A549 (cell line): ENCODE data around the gene PTGES3L. TPM values are rescaled to one million over a fixed set of nuclear protein-coding genes. Genes with fewer than 3 reads are reported as not detected.
A peak's percentile ranks its signal among the peaks of the same experiment; 100 is the strongest.

ENCODE experiments used
- CBX2 ChIP-seq: fragments of 200-600 bp; sonication (generic); IDR thresholded peaks from 2 replicates; pipeline ENCODE4 v1.6.1; 2016; ENCODE audit warnings: low read depth, mild to moderate bottlenecking, borderline replicate concordance
- CHD2 ChIP-seq: fragments of 150-350 bp; IDR thresholded peaks from 2 replicates; pipeline ENCODE4 v1.6.1; 2014; ENCODE audit warnings: low read length; ENCODE audit not compliant: partially characterized antibody
- CHD4 ChIP-seq: fragments of 200-600 bp; sonication (generic); IDR thresholded peaks from 2 replicates; pipeline ENCODE4 v1.6.1; 2016; ENCODE audit warnings: antibody characterized with exemption, mild to moderate bottlenecking, borderline replicate concordance
- CTCF ChIP-seq: fragments of >200 bp; sonication (Bioruptor Twin); formaldehyde crosslinking; IDR thresholded peaks from 3 replicates; pipeline ENCODE4 v1.5.1; 2016
- EHF ChIP-seq: fragments of 250-450 bp; sonication (Bioruptor Pico); IDR thresholded peaks from 2 replicates; pipeline ENCODE4 v1.5.0; 2020; ENCODE audit warnings: mild to moderate bottlenecking
- EHMT2 ChIP-seq: fragments of 200-600 bp; sonication (generic); IDR thresholded peaks from 2 replicates; pipeline ENCODE4 v1.6.1; 2016; ENCODE audit warnings: antibody characterized with exemption, low read depth, mild to moderate bottlenecking, moderate library complexity
- EP300 ChIP-seq, 2 experiments: fragments of >200 bp; sonication (Bioruptor Twin); formaldehyde crosslinking; IDR thresholded peaks; 2 replicates in 1 of 2; 3 replicates in 1 of 2; pipeline ENCODE4 v1.6.1; 2016 to 2017
- FOSB ChIP-seq: fragments of 250-450 bp; sonication (Bioruptor Pico); IDR thresholded peaks from 2 replicates; pipeline ENCODE4 v1.5.0; 2020; ENCODE audit warnings: mild to moderate bottlenecking, moderate library complexity
- FOSL2 ChIP-seq, 2 experiments: fragments of 450-650 bp in 1 of 2; fragments of >200 bp in 1 of 2; sonication (Bioruptor Twin) in 1 of 2; formaldehyde crosslinking; IDR thresholded peaks; 2 replicates each; pipeline versions ENCODE4 v1.5.0 to v1.6.1; 2016 to 2020; ENCODE audit warnings: mild to moderate bottlenecking in 1 of 2, moderate library complexity in 1 of 2
- FOXS1 ChIP-seq: fragments of 250-450 bp; sonication (Bioruptor Pico); IDR thresholded peaks from 2 replicates; pipeline ENCODE4 v1.5.0; 2020; ENCODE audit warnings: mild to moderate bottlenecking, moderate library complexity
- HDAC2 ChIP-seq: fragments of 200-600 bp; sonication (generic); IDR thresholded peaks from 2 replicates; pipeline ENCODE4 v1.6.1; 2016
- HOXA7 ChIP-seq: fragments of 250-450 bp; sonication (Bioruptor Pico); IDR thresholded peaks from 2 replicates; pipeline ENCODE4 v1.5.0; 2020; ENCODE audit warnings: mild to moderate bottlenecking, moderate library complexity
- HOXB13 ChIP-seq: fragments of 250-450 bp; sonication (Bioruptor Pico); IDR thresholded peaks from 2 replicates; pipeline ENCODE4 v1.5.0; 2020; ENCODE audit warnings: low read depth, mild to moderate bottlenecking, moderate library complexity
- HOXB5 ChIP-seq: fragments of 250-450 bp; sonication (Bioruptor Pico); IDR thresholded peaks from 2 replicates; pipeline ENCODE4 v1.5.0; 2020; ENCODE audit warnings: mild to moderate bottlenecking, moderate library complexity
- JUN ChIP-seq, 2 experiments: fragments of >200 bp; sonication (Bioruptor Twin); formaldehyde crosslinking; IDR thresholded peaks; 2 replicates in 1 of 2; 3 replicates in 1 of 2; pipeline ENCODE4 v1.6.1; 2016 to 2017
- JUNB ChIP-seq: fragments of >200 bp; sonication (Bioruptor Twin); formaldehyde crosslinking; IDR thresholded peaks from 2 replicates; pipeline ENCODE4 v1.6.1; 2016
- MAX ChIP-seq: IDR thresholded peaks from 2 replicates; pipeline ENCODE4 v1.6.1; 2012
- MAZ ChIP-seq: fragments of 150-350 bp; IDR thresholded peaks from 2 replicates; pipeline ENCODE4 v1.6.1; 2014; ENCODE audit warnings: antibody characterized with exemption, low read depth, low read length, borderline replicate concordance
- NFE2L2 ChIP-seq: fragments of 150-350 bp; conservative IDR thresholded peaks from 2 replicates; pipeline ENCODE4 v1.6.1; 2014; ENCODE audit warnings: low read length
- NR3C1 ChIP-seq: fragments of >200 bp; sonication (Bioruptor Twin); formaldehyde crosslinking; IDR thresholded peaks from 3 replicates; pipeline ENCODE4 v1.6.1; 2017
- POLR2A ChIP-seq: IDR thresholded peaks from 2 replicates; pipeline ENCODE4 v1.6.1; 2012; ENCODE audit warnings: mild to moderate bottlenecking, low read length
- POLR2AphosphoS2 ChIP-seq: conservative IDR thresholded peaks from 2 replicates; pipeline ENCODE4 v1.6.1; 2012; ENCODE audit warnings: low read length, improper control_type of control experiment, inconsistent platforms
- RARB ChIP-seq: fragments of 250-450 bp; sonication (Bioruptor Pico); IDR thresholded peaks from 2 replicates; pipeline ENCODE4 v1.8.0; 2021; ENCODE audit warnings: mild to moderate bottlenecking, moderate library complexity
- RCOR1 ChIP-seq: fragments of 150-350 bp; IDR thresholded peaks from 2 replicates; pipeline ENCODE4 v1.6.1; 2014; ENCODE audit warnings: antibody characterized with exemption, low read length, low read depth
- RFX5 ChIP-seq: fragments of 450-650 bp; IDR thresholded peaks from 2 replicates; pipeline ENCODE4 v1.7.1; 2014; ENCODE audit warnings: antibody characterized with exemption, mild to moderate bottlenecking, moderate library complexity
- RNF2 ChIP-seq: fragments of 200-600 bp; sonication (generic); IDR thresholded peaks from 2 replicates; pipeline ENCODE4 v1.6.1; 2016; ENCODE audit warnings: low read depth, mild to moderate bottlenecking, antibody characterized with exemption, moderate library complexity, borderline replicate concordance
- TFCP2L1 ChIP-seq: fragments of 250-450 bp; sonication (Bioruptor Pico); IDR thresholded peaks from 2 replicates; pipeline ENCODE4 v1.5.0; 2021; ENCODE audit warnings: mild to moderate bottlenecking
- TP53 ChIP-seq: fragments of 250-450 bp; sonication (Bioruptor Pico); IDR thresholded peaks from 2 replicates; pipeline ENCODE4 v1.5.0; 2021; ENCODE audit warnings: mild to moderate bottlenecking, moderate library complexity
- ZC3H11A ChIP-seq: fragments of 450-650 bp; IDR thresholded peaks from 2 replicates; pipeline ENCODE4 v1.6.1; 2014; ENCODE audit warnings: antibody characterized with exemption, mild to moderate bottlenecking
- ZSCAN20 ChIP-seq: fragments of 250-450 bp; sonication (Bioruptor Pico); IDR thresholded peaks from 2 replicates; pipeline ENCODE4 v1.8.0; 2022; ENCODE audit warnings: mild to moderate bottlenecking, moderate library complexity
- polyA plus RNA-seq, 4 experiments: library from polyadenylated mRNA; depleted of rRNA in 3 of 4; stranded (reverse); fragments of >200 nt; fragmentation: RNase III in 1 of 4; extraction: RNeasy Plus Mini Kit Qiagen cat#74134 plus additional on column Dnase treatment in 1 of 4; gene quantifications; 2 replicates in 3 of 4; 3 replicates in 1 of 4; pipeline ENCODE4 v1.2.3, GENCODE V29; 2011 to 2017
- TF ChIP-seq, protein P1 (sequence below): fragments of 200-600 bp; sonication (generic); IDR thresholded peaks from 2 replicates; pipeline ENCODE4 v1.6.1; 2016; ENCODE audit warnings: antibody characterized with exemption, mild to moderate bottlenecking, moderate library complexity
- TF ChIP-seq, protein P2 (sequence below): fragments of 150-350 bp; IDR thresholded peaks from 2 replicates; pipeline ENCODE4 v1.6.1; 2014; ENCODE audit warnings: low read depth, mild to moderate bottlenecking, low read length
- TF ChIP-seq, protein P3 (sequence below): IDR thresholded peaks from 2 replicates; pipeline ENCODE4 v1.6.1; 2012
- TF ChIP-seq, protein P4 (sequence below): fragments of 450-650 bp; IDR thresholded peaks from 2 replicates; pipeline ENCODE4 v1.6.1; 2014; ENCODE audit warnings: antibody characterized with exemption

PTGES3L gene
- polyA plus RNA-seq, 2 of the 4 experiments (the other 2 are of a cell fraction): 1.8 to 3.5 TPM

GRCh38 chr17:43006639-43007551 lies 27.0 kb upstream of the PTGES3L start, which contains the start of gene IFI35 (continued):
- TF ChIP-seq, protein P1, sequence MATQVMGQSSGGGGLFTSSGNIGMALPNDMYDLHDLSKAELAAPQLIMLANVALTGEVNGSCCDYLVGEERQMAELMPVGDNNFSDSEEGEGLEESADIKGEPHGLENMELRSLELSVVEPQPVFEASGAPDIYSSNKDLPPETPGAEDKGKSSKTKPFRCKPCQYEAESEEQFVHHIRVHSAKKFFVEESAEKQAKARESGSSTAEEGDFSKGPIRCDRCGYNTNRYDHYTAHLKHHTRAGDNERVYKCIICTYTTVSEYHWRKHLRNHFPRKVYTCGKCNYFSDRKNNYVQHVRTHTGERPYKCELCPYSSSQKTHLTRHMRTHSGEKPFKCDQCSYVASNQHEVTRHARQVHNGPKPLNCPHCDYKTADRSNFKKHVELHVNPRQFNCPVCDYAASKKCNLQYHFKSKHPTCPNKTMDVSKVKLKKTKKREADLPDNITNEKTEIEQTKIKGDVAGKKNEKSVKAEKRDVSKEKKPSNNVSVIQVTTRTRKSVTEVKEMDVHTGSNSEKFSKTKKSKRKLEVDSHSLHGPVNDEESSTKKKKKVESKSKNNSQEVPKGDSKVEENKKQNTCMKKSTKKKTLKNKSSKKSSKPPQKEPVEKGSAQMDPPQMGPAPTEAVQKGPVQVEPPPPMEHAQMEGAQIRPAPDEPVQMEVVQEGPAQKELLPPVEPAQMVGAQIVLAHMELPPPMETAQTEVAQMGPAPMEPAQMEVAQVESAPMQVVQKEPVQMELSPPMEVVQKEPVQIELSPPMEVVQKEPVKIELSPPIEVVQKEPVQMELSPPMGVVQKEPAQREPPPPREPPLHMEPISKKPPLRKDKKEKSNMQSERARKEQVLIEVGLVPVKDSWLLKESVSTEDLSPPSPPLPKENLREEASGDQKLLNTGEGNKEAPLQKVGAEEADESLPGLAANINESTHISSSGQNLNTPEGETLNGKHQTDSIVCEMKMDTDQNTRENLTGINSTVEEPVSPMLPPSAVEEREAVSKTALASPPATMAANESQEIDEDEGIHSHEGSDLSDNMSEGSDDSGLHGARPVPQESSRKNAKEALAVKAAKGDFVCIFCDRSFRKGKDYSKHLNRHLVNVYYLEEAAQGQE: no peak
- no peak for TF ChIP-seq TP53 (CRISPR knock-in tag)
- no peak for TF ChIP-seq NR3C1
- no peak for TF ChIP-seq CHD2
- no peak for TF ChIP-seq HOXA7 (CRISPR knock-in tag)
- TF ChIP-seq EHMT2: no peak
- TF ChIP-seq RNF2: no peak
- peak; percentile 41; the same call in 1 of the 2 replicates for TF ChIP-seq POLR2A
- no peak for TF ChIP-seq ZSCAN20
- TF ChIP-seq RFX5: no peak
- TF ChIP-seq, protein P2, sequence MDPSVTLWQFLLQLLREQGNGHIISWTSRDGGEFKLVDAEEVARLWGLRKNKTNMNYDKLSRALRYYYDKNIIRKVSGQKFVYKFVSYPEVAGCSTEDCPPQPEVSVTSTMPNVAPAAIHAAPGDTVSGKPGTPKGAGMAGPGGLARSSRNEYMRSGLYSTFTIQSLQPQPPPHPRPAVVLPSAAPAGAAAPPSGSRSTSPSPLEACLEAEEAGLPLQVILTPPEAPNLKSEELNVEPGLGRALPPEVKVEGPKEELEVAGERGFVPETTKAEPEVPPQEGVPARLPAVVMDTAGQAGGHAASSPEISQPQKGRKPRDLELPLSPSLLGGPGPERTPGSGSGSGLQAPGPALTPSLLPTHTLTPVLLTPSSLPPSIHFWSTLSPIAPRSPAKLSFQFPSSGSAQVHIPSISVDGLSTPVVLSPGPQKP: no peak
- peak; percentile 41 for TF ChIP-seq CTCF
- no peak for TF ChIP-seq POLR2AphosphoS2
- TF ChIP-seq FOXS1 (CRISPR knock-in tag): no peak
- TF ChIP-seq RCOR1: no peak
- no peak for TF ChIP-seq NFE2L2
- no peak for TF ChIP-seq TFCP2L1
- no peak for TF ChIP-seq ZC3H11A
- peak; percentile 11 to 58; a peak in 1 of 5 replicates for TF ChIP-seq JUN (IDR thresholded peaks at IDR 0.05)
- no peak for TF ChIP-seq FOSB (CRISPR knock-in tag)
- TF ChIP-seq HOXB5: no peak
- no peak for TF ChIP-seq RARB (CRISPR knock-in tag)
- TF ChIP-seq HOXB13: no peak
- no peak for TF ChIP-seq CBX2
- TF ChIP-seq EHF (CRISPR knock-in tag): no peak; the same call in 1 of the 2 replicates
- TF ChIP-seq HDAC2: no peak
- no peak for TF ChIP-seq EP300 (IDR thresholded peaks at IDR 0.05)
- no peak for TF ChIP-seq FOSL2 (IDR thresholded peaks at IDR 0.05)
- no peak for TF ChIP-seq FOSL2 (CRISPR knock-in tag; IDR thresholded peaks at IDR 0.05)
- TF ChIP-seq JUNB: no peak
- peak; percentile 64 for TF ChIP-seq MAX
- TF ChIP-seq, protein P3, sequence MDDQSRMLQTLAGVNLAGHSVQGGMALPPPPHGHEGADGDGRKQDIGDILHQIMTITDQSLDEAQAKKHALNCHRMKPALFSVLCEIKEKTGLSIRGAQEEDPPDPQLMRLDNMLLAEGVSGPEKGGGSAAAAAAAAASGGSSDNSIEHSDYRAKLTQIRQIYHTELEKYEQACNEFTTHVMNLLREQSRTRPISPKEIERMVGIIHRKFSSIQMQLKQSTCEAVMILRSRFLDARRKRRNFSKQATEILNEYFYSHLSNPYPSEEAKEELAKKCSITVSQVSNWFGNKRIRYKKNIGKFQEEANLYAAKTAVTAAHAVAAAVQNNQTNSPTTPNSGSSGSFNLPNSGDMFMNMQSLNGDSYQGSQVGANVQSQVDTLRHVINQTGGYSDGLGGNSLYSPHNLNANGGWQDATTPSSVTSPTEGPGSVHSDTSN: no peak
- no peak for TF ChIP-seq CHD4
- TF ChIP-seq, protein P4, sequence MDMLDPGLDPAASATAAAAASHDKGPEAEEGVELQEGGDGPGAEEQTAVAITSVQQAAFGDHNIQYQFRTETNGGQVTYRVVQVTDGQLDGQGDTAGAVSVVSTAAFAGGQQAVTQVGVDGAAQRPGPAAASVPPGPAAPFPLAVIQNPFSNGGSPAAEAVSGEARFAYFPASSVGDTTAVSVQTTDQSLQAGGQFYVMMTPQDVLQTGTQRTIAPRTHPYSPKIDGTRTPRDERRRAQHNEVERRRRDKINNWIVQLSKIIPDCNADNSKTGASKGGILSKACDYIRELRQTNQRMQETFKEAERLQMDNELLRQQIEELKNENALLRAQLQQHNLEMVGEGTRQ: no peak
- no peak for TF ChIP-seq MAZ
